Upper lobe of left lung (tissue), 4 donors: Measurements from ENCODE around the gene TEAD4.

Source experiments
- POLR2A ChIP-seq, 4 donors: fragments of 450-650 bp; IDR thresholded peaks; one replicate each; pipeline ENCODE4 v1.5.1; 2016 to 2017; ENCODE audit warnings: antibody characterized with exemption in 4 of 4, mild to moderate bottlenecking in 2 of 4
- TF ChIP-seq, protein P1 (sequence below), 6 experiments: fragments of 450-650 bp in 4 of 6; fragments of 200-600 bp in 2 of 6; sonication (generic) in 2 of 6; IDR thresholded peaks; one replicate each; pipeline ENCODE4 v1.5.1; 2016 to 2019; ENCODE audit warnings: antibody characterized with exemption in 6 of 6

DNA sequence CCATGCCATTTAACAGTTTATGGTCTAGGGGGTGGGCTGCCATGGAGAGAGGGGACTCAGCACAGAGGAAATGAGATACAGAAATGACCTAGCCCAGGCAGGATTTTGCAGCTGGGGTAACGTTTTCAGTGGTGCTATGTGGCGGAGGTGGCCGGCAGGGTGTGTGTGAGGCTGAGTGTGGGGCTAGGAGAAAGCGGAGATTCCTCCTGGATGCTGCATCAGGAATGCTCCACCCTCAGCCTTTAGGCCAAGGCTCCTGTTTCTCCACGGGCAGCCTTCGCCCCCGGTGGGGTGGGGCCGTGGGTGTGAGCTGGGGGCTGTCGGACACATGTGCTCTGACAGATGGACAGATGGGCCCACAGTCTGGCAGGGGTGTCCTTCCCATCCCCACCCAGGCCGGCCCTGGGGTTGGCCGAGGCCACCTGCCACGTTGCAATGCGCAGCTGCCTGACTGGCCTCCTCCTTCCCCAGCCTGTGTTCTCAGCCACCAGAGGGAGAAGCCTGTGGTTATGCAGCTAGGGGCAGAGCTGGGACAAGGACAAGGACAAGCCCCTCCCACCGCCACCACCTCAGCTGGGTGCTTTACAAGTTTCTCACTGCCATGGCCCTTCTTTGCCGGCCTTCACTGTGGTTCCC is 44.3 kb downstream of the TEAD4 start:
- no peak for TF ChIP-seq POLR2A (IDR thresholded peaks at IDR 0.05)
- TF ChIP-seq, protein P1, sequence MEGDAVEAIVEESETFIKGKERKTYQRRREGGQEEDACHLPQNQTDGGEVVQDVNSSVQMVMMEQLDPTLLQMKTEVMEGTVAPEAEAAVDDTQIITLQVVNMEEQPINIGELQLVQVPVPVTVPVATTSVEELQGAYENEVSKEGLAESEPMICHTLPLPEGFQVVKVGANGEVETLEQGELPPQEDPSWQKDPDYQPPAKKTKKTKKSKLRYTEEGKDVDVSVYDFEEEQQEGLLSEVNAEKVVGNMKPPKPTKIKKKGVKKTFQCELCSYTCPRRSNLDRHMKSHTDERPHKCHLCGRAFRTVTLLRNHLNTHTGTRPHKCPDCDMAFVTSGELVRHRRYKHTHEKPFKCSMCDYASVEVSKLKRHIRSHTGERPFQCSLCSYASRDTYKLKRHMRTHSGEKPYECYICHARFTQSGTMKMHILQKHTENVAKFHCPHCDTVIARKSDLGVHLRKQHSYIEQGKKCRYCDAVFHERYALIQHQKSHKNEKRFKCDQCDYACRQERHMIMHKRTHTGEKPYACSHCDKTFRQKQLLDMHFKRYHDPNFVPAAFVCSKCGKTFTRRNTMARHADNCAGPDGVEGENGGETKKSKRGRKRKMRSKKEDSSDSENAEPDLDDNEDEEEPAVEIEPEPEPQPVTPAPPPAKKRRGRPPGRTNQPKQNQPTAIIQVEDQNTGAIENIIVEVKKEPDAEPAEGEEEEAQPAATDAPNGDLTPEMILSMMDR (IDR thresholded peaks at IDR 0.05) = no peak
